HG02943 (cell line): ENCODE measurements around the gene SMCO1.
"Not testable (repeated sequence)": the region's sequence is repeated elsewhere in the genome, so short reads cannot be mapped to it uniquely, and the experiment has no call there.

ENCODE experiments used
- ATAC-seq: cut with Tn5 transposase; IDR thresholded peaks from one replicate; pipeline ENCODE4 v1.9.1; 2021; ENCODE audit warnings: mild to moderate bottlenecking, low read depth, moderate library complexity; ENCODE audit not compliant: unreplicated experiment

Gene SMCO1

DNA sequence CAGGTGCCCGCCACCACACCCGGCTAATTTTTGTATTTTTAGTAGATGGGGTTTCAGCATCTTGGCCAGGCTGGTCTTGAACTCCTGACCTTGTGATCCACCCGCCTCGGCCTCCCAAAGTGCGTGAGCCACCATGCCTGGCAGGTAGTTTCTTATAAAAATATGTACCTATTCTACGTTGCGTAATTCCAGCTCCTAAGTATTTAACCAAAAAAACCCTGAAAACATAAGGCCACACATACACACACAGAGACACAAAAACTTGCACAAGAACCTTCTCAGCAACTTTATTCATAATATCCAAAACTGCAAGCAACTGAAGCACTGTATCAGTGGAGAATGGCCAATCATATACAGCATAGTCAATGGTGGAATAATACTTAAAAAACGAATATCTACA lies 16.8 kb downstream of the SMCO1 start:
- no peak for ATAC-seq

GRCh38 chr3:196496183-196496582 lies 19.0 kb downstream of the SMCO1 start:
- no peak for ATAC-seq

DNA sequence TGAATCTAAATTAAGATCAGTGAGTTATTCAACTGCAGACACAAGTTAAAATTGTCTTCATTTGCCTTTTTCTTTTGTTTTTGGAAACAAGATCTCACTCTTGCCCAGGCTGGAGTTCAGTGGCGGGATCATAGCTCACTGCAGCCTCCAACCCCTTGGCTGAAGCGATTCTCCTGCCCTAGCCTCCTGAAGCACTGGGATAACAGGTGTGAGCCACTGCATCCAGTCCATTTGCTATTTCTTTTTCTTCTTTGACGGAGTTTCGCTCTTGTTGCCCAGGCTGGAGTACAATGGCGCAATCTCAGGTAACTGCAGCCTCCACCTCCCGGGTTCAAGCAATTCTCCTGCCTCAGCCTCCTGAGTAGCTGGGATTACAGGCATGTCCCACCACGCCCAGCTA lies 21.9 kb downstream of the SMCO1 start:
- ATAC-seq, result no peak

DNA sequence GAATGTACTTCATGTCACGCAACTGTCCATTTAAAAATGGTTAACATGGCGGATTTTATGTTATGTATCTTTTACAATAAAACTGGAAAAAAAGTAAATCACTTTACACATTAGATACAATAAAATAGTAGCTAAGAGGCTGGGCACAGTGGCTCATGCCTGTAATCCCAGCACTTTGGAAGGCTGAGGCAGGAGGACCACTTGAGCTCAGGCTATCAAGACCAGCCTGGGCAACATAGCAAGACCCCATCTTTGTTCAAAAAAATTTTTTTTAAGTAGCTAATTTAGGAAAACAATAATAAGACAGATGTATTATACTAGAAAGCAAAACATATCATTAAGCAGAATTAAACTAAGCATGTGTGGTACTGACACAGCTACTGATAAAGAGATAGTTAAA lies 23.1 kb downstream of the SMCO1 start:
- no peak for ATAC-seq

GRCh38 chr3:196489747-196490146 lies 25.4 kb downstream of the SMCO1 start:
- ATAC-seq, result no peak

- ATAC-seq, result no peak
These were observed 28.9 kb downstream of the SMCO1 start for GRCh38 chr3:196486263-196486662.

DNA sequence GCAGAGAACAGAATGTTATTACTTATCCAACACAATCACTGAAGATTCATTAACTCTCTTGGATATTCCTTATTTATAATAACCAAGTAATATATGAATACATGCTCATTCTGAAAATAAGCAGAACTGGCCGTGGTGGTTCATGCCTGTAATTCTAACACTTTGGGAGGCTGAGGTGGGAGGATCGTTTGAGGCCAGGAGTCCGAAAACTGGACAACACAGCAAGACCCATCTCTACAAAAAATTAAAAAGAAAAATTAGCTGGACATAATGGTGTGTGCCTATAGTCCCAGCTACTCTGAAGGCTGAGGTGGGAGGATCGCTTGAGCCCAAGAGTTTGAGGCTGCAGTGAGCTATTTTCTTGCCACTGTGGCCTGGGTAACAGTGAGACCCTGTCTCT lies 37.5 kb downstream of the SMCO1 start:
- ATAC-seq, result no peak

- no peak for ATAC-seq
These were observed 42.9 kb downstream of the SMCO1 start for GRCh38 chr3:196472286-196472685.

- no peak for ATAC-seq
These were observed 43.6 kb downstream of the SMCO1 start for GRCh38 chr3:196471551-196471950.

GRCh38 chr3:196470182-196470581 lies 45.0 kb downstream of the SMCO1 start:
- ATAC-seq, result not testable (repeated sequence)

- no peak for ATAC-seq
These were observed 51.3 kb downstream of the SMCO1 start for GRCh38 chr3:196463804-196464203.

DNA sequence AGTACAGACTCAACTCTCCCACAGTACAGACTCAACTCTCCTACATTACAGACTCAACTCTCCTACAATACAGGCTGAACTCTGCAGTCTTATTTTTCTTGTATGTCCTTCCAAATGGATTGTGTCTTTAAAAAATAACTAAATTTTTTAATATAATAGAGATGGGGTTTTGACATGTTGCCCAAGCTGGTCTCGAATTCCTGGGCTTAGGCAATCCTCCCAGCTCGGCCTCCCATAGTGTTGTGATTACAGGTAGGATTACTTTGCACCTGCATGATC lies 51.7 kb downstream of the SMCO1 start:
- ATAC-seq, result no peak

DNA sequence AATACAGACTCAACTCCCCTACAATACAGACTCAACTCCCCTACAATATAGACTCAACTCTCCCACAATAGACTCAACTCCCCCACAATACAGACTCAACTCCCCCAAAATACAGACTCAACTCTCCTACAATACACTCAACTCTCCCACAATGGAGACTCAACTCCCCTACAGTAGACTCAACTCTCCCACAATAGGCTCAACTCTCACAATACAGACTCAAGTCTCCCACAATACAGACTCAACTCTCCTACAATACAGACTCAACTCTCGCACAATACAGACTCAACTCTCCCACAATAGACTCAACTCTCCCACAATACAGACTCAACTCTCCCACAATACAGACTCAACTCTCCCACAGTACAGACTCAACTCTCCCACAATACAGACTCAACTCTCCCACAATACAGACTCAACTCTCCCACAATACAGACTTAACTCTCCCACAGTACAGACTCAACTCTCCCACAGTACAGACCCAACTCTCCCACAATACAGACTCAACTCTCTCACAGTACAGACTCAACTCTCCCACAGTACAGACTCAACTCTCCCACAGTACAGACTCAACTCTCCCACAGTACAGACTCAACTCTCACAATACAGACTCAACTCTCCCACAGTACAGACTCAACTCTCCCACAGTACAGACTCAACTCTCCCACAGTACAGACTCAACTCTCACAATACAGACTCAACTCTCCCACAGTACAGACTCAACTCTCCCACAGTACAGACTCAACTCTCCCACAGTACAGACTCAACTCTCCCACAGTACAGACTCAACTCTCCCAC lies 52.3 kb downstream of the SMCO1 start:
- not testable (repeated sequence) for ATAC-seq

DNA sequence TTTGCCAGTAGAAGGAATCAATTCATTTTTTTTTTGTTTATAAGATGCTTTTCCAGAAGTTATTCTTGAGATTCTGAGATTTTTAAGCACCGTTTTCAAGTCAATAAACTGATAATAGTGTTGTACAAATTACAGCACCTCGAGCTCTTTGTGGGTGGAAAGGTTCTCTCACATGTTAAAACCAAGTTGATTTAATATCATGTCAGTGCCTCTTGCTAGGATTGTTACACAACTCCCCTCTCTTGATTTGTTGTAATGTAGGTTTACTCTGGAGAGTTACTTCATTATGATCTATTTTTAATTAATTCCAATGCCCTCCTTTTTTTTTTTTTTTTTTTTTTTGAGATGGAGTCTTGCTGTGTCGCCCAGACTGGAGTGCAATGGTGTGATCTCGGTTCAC lies 57.1 kb downstream of the SMCO1 start:
- ATAC-seq, result no peak

GRCh38 chr3:196457470-196457869 lies 57.7 kb downstream of the SMCO1 start:
- not testable (repeated sequence) for ATAC-seq
